HG02588 (cell line): ENCODE results near the gene CTIF.
"Not testable (repeated sequence)": the region's sequence is repeated elsewhere in the genome, so short reads cannot be mapped to it uniquely, and the experiment has no call there.

ENCODE experiments used
- ATAC-seq: cut with Tn5 transposase; IDR thresholded peaks from one replicate; pipeline ENCODE4 v1.9.1; 2021; ENCODE audit warnings: mild to moderate bottlenecking, moderate library complexity; ENCODE audit not compliant: unreplicated experiment

CTIF gene

DNA sequence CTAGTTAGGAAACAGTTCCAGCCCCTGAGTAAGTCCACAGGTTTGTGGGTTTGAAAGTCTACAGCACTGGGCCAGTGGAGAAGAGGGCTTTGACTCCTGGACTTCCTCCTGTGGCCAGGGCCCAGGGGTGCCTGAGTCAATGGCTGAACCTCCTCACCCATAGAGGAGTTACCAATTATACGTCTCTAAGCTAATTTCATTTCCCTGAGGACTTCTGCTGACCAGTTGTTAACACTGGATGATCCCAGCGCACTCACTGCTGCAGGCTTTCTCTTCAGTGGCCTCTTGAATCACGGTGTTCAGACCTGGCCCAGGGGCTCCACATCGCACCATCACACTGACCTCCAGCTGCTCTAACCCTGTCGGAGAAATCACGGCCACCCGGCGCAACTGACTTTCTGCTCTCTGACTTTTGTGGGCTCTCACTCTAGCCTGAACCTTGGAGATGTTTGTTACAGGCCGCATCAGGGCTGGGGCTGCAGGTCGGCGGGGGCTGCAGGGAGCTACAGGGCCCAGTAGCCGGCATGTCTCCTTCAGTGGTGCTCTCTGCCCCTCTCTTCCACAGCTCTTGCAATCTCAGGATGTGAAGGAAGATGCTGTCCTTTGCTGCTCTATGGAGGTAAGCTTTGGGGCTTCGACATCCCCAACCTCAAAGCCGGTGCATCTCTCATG, 318.3 kb downstream of the CTIF start:
- no peak for ATAC-seq

GRCh38 chr18:48858676-48859075, 319.8 kb downstream of the CTIF start:
- no peak for ATAC-seq

DNA sequence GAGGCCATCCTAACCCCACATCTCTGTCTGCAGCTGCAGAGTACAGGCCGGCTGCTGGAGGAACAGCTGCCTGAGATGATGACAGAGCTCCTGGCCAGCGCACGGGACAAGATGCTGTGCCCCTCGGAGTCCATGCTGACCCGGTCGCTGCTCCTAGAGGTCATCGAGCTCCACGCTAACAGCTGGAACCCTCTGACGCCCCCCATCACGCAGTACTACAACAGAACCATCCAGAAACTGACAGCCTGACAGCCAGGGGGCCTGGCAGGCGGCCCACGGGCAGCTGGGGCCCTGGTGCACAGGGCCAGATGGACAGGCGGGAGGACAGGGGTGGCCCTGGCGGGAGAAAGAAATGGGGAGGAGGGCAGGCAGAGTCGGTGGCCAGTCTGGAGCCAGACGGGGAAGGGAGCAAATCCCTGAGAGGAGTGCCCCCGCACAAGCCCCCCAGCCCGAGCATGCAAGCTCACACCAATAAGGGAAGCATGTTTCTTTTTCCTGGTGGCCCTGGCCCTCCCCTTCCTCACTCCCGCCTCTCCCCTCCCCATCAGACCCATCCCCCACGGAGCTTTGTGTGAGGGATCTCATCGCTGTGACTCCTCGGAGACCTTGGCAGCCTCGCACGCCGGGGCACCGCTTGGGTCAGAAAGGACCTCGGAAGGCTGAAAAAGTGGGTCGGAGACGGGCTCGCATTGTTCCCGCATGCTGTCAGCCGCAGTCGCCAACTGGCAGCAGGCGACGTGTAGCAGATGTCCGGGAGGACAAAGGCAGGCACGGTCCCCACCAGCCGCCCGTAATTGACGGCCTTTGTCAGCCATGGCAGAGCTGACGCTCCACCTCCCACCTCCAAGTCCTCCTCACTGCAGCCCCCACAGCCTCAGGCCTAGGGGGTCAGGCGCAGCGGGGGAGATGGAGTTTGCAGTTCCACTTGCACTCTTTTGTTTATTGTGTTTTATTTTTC, 320.8 kb downstream of the CTIF start:
- no peak for ATAC-seq

- ATAC-seq: no peak
Observed at GRCh38 chr18:48860269-48861180, 321.7 kb downstream of the CTIF start.

- ATAC-seq: no peak
Observed at GRCh38 chr18:48861181-48861708, 322.4 kb downstream of the CTIF start.

- ATAC-seq: no peak
Observed at GRCh38 chr18:48862132-48862531, 323.3 kb downstream of the CTIF start.

- no peak for ATAC-seq
Observed at GRCh38 chr18:48862678-48863270, 323.9 kb downstream of the CTIF start.

- ATAC-seq: no peak
Observed at GRCh38 chr18:48863432-48864065, 324.7 kb downstream of the CTIF start.

- ATAC-seq: no peak
Observed at GRCh38 chr18:48864876-48865275, 326.0 kb downstream of the CTIF start.

DNA sequence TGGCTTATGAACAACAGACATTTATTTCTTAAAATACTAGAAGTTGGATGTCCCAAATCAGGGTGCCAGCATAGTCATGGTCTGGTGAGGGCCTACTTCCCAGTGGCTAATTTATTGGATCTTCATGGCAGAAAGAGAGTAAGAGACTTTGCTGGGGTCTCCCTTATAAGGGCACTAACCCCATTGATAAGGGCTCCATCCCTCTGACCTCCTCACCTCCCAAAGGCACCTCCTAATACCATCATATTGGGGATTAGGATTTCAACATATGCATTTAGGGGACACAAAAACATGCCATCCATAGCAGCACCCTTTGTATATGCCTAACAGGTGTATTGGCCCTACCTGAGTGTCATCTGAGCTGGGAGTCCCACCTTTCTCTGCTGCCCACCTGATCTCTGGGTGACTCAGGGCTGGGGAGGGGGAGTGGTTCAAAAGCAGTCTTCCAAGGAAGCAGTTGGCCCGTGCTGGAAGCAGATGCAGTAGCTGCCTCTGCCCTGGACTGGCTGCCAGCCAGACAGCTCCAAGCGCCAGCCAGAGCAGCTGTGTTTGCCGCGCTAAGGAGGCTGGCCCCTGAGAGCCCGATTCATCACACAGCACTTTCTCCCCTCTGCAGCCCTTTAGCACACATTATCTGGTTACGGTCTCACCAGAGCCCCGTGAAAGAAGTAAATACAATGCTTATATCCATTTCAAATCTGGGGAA, 327.4 kb downstream of the CTIF start:
- ATAC-seq: no peak

GRCh38 chr18:48866856-48867255, 328.0 kb downstream of the CTIF start:
- ATAC-seq: no peak

DNA sequence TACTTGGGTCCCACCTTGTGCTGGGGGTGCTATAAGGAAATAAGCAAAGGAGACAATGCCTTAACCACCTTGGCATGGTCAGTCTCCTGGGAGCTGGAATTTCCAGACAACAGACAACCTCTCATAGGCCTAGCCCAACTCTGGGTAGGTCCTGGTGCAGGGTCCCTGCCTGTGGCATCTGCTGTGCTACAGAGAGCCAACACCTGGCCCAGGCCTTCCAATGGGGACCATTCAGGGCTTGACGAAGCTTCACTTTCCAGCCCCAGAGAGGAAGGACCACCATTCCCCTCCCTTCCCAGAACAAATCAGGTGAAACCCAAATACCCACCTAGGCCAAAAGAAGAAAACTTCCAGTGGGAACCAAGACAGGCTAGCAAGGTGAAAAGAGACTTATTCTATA, 329.1 kb downstream of the CTIF start:
- no peak for ATAC-seq

DNA sequence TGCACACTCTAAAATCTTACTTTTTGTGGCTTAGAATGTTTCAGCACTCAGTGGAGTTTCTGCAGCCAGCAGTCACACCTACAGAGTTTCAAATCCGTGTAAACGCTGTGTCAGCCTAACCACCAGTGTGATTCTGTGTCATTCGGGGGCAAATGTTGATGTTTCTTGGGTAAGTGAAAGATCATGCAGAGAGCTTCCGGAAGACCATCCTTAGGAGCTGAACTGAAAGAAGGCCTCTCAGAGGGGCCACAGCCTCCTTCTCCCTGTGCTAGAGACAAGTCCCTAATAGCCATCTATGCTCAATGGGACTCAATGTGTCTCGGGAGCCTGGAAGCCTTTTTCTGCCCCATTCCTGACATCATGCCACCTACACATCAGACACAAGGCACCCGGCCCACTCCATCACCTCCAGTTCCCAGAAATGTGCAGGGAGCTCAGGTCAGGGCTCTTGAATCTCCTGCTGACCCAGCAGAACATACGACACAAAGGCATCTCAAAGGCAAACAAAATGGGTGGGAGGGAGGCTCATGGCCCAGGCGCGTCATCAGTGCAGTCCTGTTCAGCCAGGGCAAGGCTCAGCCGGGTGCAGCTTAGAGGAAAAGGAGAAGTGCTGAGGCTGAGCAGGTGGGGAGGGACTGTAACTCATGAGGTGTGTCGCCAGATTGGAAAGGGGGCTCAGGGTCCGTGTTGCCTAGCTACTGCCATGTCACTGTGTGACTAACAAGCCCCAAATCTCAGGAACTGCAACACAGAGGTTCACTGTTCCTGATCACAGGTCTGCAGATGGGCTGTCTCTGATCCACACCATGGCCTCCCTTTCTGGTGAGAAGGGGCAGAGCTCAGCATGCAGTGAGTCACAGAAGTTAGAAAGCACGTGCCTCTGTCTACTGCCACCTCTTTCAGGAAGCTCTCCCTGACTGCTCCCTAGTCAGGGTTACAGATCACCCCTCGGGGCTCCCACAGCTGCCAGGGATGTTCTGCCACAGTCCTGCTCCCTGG, 329.9 kb downstream of the CTIF start:
- peak; percentile 80 for ATAC-seq

DNA sequence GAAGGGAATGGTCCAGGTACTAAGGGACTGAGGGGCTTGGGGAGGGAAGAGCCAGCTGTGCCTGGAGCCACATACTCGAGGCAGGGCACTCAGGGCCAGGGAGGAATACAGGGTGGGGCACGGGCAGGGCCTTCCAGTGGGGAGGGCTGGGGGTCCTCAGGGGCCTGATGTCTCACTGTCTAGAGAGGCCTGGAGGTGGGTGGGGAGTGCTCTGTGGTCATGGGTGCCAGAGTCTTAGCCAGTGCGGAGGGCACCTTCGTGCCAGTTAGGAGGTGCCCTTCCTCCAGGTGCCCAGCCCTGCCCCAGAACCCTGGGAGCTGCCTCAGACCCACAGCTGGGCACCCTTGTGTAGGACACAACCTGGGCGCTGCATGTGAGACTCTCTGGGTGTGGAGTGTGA, 330.8 kb downstream of the CTIF start:
- ATAC-seq: no peak

DNA sequence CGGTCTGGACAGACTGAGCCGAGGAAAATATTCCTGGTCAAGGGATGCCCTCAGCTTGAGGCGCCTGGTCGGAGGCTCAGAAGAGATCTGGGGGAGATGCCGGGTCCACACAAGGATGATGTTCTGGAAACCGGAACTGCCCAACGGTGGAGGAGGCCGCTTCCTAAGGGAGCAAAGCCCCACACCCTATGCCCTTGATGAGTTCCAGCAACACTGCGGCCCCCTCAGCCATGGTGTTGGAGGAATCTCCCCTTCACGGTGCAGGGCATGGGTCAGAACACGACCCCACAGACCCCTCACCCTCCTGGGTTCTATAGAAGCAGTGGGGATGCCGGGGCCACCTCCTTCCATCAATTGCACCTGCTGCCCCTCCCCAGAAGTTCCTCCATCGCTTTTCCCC, 332.1 kb downstream of the CTIF start:
- ATAC-seq: not testable (repeated sequence)

DNA sequence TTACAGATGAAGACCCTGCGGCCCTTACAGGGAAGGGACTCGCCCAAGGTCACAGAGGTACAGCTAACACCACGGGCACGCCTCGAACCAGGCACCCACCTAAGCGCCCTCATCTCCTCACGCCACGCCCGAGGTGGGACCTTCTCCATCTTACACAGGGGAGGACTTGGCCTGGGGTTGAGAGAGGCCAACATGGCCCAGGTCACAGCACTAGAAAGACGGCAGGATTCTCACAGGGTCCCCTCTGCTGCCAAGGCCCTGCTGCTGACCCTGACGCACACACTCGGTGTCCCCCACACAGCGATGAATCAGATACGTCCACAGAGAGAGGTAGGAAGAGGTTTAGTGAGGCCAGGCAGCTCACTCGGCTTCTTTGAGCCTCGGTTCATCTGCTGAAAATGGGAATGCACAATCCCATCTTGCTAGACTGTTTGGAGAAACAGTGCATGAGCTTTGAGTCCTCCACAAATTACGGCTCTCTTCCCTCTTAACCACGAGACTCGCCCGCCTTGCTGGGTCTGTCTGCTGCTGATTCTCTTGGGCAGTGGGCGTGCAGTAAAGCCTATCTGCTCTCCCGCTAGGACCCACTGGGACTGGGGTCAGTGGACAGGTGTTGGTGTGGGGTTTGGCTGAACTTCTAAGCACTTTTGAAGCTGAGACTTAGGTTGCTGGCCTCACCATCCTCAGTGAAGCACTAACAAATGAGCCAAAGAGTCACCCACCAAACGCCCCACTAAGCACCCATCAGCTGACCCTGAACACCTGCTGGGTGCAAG, 332.7 kb downstream of the CTIF start:
- ATAC-seq: no peak
